ENCODE measurements around the gene NIT2.
"Not testable (repeated sequence)": the region's sequence is repeated elsewhere in the genome, so short reads cannot be mapped to it uniquely, and the experiment has no call there.

Gene NIT2

GRCh38 chr3:100334488-100335351, at the start of gene NIT2:
TSS of gene NIT2 (plus strand) at chr3:100334757. CDS start at chr3:100334792, 35 bp downstream.
- DNase-seq, result peak; percentile 87

GRCh38 chr3:100288288-100288894, 46.2 kb upstream of the NIT2 start:
- DNase-seq, result no peak

GRCh38 chr3:100289339-100289738, 45.2 kb upstream of the NIT2 start:
- DNase-seq, result no peak

- DNase-seq, result no peak
Measured at GRCh38 chr3:100295089-100295488, 39.5 kb upstream of the NIT2 start.

DNA sequence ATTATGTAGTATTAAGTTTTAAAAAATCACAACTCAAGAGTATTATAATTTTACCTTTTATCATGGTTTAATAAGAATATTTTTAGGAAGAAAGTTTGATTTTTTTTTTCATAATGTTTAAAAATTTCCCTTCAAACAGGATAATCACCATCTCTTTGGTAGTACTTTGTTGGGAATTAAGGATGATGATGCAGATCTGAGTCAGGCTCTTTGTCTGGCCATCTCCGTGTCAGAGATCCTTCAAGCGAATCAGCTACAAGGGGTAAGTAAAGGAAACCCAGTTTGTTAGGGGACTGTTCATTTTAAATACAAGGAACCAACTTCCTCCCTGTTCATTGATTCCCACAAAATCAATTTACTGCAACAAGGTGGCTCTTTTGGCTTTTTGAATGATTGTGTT, 36.8 kb upstream of the NIT2 start:
- no peak for DNase-seq

DNA sequence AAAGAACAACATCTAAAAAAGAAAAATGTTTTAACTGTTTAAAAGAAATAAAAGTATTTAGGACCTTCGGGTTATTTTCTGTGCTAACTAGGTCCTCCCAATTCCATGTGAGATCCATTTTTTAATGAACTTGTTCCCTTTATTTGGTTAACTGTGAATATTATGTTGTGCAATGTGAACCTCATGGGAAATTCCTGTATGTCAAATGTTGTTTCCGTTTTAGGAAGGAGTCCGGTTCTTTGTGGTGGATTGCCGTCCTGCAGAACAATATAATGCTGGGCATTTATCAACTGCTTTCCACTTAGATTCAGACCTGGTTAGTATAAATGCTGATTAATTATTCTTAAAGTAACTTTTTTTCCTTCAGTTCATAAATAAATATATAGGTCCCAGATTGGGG, 35.5 kb upstream of the NIT2 start:
- DNase-seq, result no peak

DNA sequence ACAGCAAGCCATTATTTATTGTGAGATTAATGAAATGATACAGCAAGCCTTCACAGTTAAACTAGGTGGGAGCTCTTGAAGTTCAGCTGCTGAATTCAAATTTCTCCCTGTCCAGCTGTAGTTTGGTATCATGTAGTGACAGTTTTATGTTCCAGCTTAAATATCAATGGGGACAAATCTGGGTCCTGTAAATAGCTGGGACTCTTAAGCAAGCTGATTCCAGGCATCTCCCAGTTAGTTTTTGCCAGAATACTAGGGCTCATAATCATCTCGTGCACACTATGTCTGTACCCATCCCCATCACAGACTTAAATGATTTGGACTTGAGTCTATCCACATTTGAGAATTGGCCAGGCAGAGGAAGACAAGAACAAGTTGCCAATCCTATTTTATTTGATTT, 27.9 kb upstream of the NIT2 start:
- DNase-seq, result no peak

DNA sequence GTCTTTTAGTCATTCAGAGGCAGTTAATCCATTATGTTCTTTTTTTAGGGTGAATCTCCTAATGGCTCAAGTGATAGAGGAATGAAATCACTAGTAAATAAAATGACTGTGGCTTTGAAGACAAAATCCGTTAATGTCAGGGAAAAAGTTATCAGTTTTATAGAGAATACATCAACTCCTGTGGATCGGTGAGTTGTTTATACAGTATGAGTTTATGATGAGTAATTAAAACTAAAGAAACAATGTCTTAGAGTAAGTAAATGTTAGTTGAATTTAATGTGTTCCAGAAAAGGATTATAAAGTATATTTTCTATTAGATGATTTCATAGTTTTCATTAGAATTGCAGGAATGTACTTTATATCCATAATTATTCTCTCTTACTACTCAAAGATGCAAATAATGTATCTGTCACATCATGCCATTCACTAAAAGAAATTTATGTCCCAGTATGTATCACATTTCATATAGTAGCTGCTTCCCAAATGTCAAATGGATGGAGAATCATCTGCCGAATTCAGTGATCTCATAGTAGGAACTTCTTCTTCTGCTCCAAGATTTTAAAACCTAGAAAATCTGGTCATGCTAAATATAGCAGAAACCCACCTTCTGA, 24.1 kb upstream of the NIT2 start:
- no peak for DNase-seq

DNA sequence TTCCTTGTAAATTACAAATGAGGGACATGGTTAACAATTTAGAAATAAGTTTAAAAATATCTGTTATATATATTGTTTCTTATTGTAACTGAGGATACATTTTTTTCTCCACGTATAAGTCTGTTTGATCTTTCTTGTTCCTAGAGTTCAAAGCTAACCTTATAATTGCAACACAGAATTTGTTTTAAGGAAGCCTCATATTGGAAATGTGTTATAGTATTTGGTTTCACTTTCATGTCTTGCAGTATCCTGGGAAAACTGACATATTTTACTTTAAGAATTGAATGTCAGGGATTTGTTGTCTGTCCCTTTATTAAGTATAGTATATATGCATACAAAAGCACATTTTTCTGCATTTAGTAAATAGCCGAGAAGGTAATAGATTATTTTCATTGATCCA, 23.5 kb upstream of the NIT2 start:
- DNase-seq, result no peak

- DNase-seq, result peak; percentile 35
Measured at GRCh38 chr3:100316641-100317069, 17.9 kb upstream of the NIT2 start.

DNA sequence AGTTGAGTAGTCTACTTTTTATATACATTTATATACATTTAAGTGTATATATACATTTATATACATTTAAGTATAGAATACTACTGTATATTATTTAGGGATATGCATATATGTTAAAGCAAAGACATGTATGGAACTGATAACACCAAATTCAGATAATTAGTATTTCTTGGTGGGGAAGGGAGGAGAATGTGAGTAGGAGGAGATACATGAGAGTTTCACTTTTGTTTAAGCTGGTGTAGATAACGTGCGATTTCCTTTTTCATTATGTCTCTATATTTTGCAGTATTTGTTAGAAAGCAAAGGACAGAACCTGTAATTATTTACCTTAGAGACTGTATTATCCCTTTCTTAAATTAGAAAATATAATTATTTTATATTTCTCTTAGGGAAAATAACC, 16.6 kb upstream of the NIT2 start:
- DNase-seq, result no peak

DNA sequence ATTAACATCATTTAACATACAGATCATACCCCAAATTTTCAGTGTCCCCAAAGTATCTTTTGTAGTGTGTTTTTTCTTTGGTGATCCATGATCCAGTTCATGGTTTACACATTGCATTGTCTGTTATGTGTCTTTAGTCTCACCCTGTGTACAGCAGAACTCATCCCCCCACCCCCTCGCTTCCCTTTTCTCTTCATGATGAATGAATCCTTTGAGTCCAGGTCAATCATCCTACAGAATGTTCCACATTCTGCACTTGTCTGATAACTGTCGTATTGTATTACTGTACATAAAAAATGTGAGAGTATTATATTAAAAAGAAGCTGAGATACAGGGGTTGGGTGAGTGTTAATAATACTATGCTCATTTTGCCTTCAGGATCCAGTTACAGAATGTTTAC, 14.6 kb upstream of the NIT2 start:
- no peak for DNase-seq

DNA sequence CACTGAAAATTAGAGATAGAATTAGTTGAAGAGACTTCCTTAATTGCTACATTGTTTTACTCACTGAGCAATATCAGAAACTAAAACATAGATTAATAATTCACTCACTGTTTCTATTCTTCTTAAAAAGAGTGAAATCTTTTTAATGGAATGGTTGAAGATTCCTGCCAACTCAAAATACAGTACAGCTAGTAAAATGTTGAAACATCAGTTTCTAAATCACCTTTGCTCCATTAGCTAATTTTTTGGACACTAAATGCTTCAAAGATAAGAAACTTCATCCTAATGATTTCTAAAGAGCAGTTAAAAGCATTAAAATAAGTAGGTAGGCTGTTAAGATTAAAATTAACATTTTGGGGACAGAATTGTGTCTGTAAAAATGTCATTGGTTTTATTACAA, 10.5 kb upstream of the NIT2 start:
- DNase-seq, result no peak

GRCh38 chr3:100325827-100326226, 8.7 kb upstream of the NIT2 start:
- no peak for DNase-seq

GRCh38 chr3:100327377-100327776, 7.2 kb upstream of the NIT2 start:
- not testable (repeated sequence) for DNase-seq

DNA sequence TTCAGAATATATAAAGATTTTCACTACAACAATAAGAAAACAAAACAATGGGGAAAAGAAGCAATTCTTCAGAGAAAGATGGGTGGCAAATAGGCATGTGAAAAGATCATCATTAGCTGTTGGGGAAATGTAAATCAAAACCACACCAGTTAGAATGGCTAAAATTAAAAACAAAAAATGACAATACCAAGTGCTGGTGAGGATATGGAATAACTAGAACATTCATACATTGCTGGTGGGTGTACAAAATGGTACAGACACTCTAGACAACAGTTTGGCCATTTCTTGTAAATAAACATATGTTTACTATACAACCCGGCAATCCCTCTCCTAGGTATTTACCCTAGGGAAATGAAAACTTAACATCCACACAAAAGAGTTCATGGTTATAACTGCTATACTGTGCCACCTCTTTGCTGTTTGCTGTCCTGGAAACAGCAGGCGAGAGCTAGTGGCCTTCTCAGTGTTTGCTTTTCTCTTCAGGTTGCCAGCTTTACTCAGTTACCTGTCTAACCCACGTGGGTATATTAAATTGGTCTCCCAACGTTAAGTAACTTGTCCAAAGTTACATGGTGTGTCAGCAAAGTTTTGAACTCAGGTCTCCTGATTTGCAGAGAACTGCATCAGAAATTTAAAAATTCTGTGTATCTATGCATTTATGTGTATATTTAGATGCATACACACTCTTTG, 4.6 kb upstream of the NIT2 start:
- no peak for DNase-seq

GRCh38 chr3:100330651-100331050, 3.9 kb upstream of the NIT2 start:
- DNase-seq, result no peak

DNA sequence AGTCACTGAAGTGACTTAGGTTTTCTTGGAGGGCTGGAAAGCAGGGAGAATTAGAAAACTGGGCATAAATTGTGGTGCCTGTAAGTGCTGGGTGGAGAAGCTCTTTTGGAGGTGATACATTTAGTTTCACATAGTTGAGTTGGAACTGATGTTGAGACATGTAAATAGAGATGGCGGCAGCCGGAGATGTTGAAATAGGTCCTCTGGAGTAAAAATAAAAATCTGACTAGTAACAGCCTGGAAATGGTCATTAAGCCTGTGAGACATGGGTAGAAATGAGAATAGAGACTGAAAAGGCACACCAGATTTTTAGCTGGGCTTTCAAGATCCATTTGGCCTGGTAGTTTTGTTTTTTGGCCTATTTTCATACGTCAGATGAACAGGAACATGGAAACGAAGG, 2.9 kb upstream of the NIT2 start:
- DNase-seq, result no peak

GRCh38 chr3:100333051-100333450, 1.5 kb upstream of the NIT2 start:
- no peak for DNase-seq

GRCh38 chr3:100333970-100334487, 528 bp upstream of the NIT2 start:
- no peak for DNase-seq

- peak; percentile 46 for DNase-seq
Measured at GRCh38 chr3:100335434-100335833, 877 bp downstream of the NIT2 start.

DNA sequence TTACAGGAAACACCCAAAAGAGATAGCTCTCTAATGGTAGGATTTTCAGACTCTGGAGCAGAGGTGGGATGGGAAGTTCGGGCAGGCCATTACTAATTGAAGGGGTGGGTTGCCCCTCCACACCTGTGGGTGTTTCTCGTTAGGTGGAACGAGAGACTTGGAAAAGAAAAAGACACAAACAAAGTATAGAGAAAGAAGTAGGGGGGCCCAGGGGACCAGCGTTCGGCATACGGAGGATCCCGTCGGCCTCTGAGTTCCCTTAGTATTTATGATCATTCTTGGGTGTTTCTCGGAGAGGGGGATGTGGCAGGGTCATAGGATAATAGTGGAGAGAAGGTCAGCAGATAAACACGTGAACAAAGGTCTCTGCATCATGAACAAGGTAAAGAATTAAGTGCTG, 1.7 kb downstream of the NIT2 start:
- DNase-seq, result not testable (repeated sequence)

GRCh38 chr3:100338911-100339310, 4.4 kb downstream of the NIT2 start:
- DNase-seq, result no peak
